ENCODE results near the gene ATG16L1. TPM values are rescaled to one million over a fixed set of nuclear protein-coding genes. Genes with fewer than 3 reads are reported as not detected.

ATG16L1 gene
- total and polyA plus RNA-seq, 2 donors (not counting 1 experiment from before 2014, with no cell fraction given) = 23.7 to 33.7 TPM

DNA sequence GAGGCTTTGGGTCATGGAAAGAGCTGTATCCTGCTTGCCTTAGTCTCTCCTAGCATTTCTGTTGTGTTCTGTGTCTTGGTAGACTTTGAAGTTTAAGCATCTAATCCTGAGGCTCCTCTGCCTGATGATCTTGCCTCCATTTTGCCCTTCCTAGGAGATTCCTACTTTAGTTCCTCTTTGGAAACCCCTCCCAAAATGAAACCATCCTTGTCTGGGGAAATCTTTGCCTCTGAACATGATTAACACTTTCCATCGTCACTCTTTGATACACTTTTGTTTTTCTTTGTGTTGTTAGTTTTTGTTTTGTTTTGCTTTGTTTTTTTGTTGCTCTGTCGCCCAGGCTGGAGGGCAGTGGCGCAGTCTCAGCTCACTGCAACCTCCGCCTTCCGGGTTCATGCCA lies 9.2 kb downstream of the ATG16L1 start:
- Histone ChIP-seq H3K36me3 (ENCODE audit: control insufficient read depth, insufficient read depth, low read length) (peaks cover 10% of the 10 kb centered on the region), H3K79me2 (ENCODE audit: control insufficient read depth, insufficient read depth, low read length) (peaks cover 4% of the 10 kb centered on the region)

DNA sequence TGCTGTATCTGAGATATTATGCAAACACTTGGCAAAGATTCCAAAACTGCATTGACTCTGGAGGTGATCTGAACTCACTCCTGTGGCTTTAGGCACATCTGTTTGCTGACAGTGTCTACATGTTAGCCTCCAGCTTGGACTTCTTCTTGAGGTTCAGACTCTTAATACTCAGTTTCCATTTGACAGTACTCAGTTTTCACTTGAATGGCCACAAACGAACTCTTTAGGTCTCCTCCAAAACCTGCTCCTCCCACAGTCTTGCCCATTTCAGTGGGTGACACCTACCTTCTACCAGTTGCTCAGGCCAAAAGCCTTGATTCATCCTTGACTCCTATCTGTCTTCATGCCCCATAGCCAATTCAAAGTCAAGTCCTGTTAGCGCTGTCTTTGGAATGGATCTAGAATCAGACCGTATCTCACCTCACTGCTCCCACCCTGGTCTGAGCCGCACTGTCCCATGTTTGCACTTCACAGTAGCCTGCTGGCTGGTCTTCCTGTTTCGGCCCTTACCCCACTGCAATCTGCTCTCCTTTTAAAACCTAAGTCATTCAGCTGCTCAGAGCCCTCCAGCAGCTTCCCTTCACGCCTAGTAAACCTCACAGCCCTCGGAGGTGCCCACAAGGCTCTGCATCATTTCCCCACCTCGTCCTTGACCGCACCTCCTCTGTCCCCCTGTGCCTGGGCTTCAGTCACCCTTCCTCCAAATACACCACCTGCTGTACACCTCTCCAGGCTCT lies 10.5 kb downstream of the ATG16L1 start:
- no peak overlapping the region for H3K9ac ChIP-seq (ENCODE audit: insufficient read depth, low read length)
- TF ChIP-seq, protein P1, sequence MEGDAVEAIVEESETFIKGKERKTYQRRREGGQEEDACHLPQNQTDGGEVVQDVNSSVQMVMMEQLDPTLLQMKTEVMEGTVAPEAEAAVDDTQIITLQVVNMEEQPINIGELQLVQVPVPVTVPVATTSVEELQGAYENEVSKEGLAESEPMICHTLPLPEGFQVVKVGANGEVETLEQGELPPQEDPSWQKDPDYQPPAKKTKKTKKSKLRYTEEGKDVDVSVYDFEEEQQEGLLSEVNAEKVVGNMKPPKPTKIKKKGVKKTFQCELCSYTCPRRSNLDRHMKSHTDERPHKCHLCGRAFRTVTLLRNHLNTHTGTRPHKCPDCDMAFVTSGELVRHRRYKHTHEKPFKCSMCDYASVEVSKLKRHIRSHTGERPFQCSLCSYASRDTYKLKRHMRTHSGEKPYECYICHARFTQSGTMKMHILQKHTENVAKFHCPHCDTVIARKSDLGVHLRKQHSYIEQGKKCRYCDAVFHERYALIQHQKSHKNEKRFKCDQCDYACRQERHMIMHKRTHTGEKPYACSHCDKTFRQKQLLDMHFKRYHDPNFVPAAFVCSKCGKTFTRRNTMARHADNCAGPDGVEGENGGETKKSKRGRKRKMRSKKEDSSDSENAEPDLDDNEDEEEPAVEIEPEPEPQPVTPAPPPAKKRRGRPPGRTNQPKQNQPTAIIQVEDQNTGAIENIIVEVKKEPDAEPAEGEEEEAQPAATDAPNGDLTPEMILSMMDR (conservative IDR thresholded peaks at IDR 0.05 in 1 of 2, IDR thresholded peaks at IDR 0.05 in 1 of 2; ENCODE audit: low read depth in 1 of 2, low read length in 2 of 2) = no peak
- TF ChIP-seq EZH2 (IDR thresholded peaks at IDR 0.05; ENCODE audit: low read length, missing control alignments) = no peak
- no peak for DNase-seq (ENCODE audit: low read depth in 2 of 2)
- no peaks in the 10 kb centered on the region for H3K4me1 ChIP-seq (ENCODE audit: control insufficient read depth, extremely low read depth, insufficient read depth, low read length)
- peaks cover 3% of the 10 kb centered on the region for H3K79me2 ChIP-seq (ENCODE audit: control insufficient read depth, insufficient read depth, low read length)
- no peaks in the 10 kb centered on the region for H3K9me3 ChIP-seq (ENCODE audit: control insufficient read depth, insufficient read depth, low read depth, low read length)
- H3K27me3 ChIP-seq (ENCODE audit: control insufficient read depth, insufficient read depth, low read length) = no peaks in the 10 kb centered on the region
- H3K4me2 ChIP-seq (ENCODE audit: extremely low read depth, insufficient read depth, low read length) = no peak overlapping the region
- H3K36me3 ChIP-seq (ENCODE audit: control insufficient read depth, insufficient read depth, low read length) = peaks cover 8% of the 10 kb centered on the region
- H3K4me3 ChIP-seq (replicated peaks in 1 of 4; ENCODE audit: control extremely low read depth in 1 of 4, insufficient read depth in 1 of 4, low read depth in 3 of 4, low read length in 4 of 4) = no peak overlapping the region
- H2AFZ ChIP-seq (ENCODE audit: low read length) = no peak overlapping the region
- H4K20me1 ChIP-seq (ENCODE audit: control insufficient read depth, extremely low read depth, insufficient read depth, low read length) = no peaks in the 10 kb centered on the region
- no peak overlapping the region for H3K27ac ChIP-seq (ENCODE audit: insufficient read depth, low read length)

More for the DNA sequence above, 9.2 kb downstream of the ATG16L1 start:
- Histone ChIP-seq H3K4me2 (ENCODE audit: extremely low read depth, insufficient read depth, low read length) (no peak overlapping the region), H3K9ac (ENCODE audit: insufficient read depth, low read length) (no peak overlapping the region), H4K20me1 (ENCODE audit: control insufficient read depth, extremely low read depth, insufficient read depth, low read length) (no peaks in the 10 kb centered on the region), H3K4me1 (ENCODE audit: control insufficient read depth, extremely low read depth, insufficient read depth, low read length) (no peaks in the 10 kb centered on the region), H3K27me3 (ENCODE audit: control insufficient read depth, insufficient read depth, low read length) (no peaks in the 10 kb centered on the region), H3K9me3 (ENCODE audit: control insufficient read depth, insufficient read depth, low read depth, low read length) (no peaks in the 10 kb centered on the region), H3K27ac (ENCODE audit: insufficient read depth, low read length) (no peak overlapping the region), H3K4me3 (replicated peaks in 1 of 4; ENCODE audit: control extremely low read depth in 1 of 4, insufficient read depth in 1 of 4, low read depth in 3 of 4, low read length in 4 of 4) (no peak overlapping the region), H2AFZ (ENCODE audit: low read length) (no peak overlapping the region)
- TF ChIP-seq, protein P1 (conservative IDR thresholded peaks at IDR 0.05 in 1 of 2, IDR thresholded peaks at IDR 0.05 in 1 of 2; ENCODE audit: low read depth in 1 of 2, low read length in 2 of 2) = no peak
- no peak for TF ChIP-seq EZH2 (IDR thresholded peaks at IDR 0.05; ENCODE audit: low read length, missing control alignments)
- no peak for DNase-seq (ENCODE audit: low read depth in 2 of 2)

DNA sequence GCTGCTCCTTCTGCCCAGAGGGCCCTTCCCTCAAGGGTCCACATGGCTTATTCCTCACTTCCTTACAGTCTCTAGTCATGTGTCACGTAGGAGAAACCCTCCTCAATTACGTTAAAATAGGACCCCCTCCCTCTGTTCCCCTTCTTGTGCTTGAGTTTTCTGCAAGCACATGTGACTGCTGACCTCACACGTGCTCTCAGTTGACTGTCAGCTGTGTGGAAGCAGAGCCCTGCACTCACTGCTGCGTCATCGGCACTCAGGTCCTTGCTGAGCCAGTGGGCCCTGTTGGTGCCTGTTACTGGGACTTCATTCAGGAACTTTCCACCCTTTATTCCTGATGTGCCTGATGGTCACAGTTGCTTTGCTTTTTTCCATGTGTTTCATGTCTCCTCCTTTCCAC lies 11.1 kb downstream of the ATG16L1 start:
- H3K4me1 ChIP-seq (ENCODE audit: control insufficient read depth, extremely low read depth, insufficient read depth, low read length) = no peaks in the 10 kb centered on the region
- no peak overlapping the region for H3K4me2 ChIP-seq (ENCODE audit: extremely low read depth, insufficient read depth, low read length)
- H2AFZ ChIP-seq (ENCODE audit: low read length) = no peak overlapping the region
- no peaks in the 10 kb centered on the region for H3K27me3 ChIP-seq (ENCODE audit: control insufficient read depth, insufficient read depth, low read length)
- peaks cover 8% of the 10 kb centered on the region for H3K36me3 ChIP-seq (ENCODE audit: control insufficient read depth, insufficient read depth, low read length)
- no peak overlapping the region for H3K9ac ChIP-seq (ENCODE audit: insufficient read depth, low read length)
- H3K79me2 ChIP-seq (ENCODE audit: control insufficient read depth, insufficient read depth, low read length) = peaks cover 3% of the 10 kb centered on the region
- no peak overlapping the region for H3K4me3 ChIP-seq (replicated peaks in 1 of 4; ENCODE audit: control extremely low read depth in 1 of 4, insufficient read depth in 1 of 4, low read depth in 3 of 4, low read length in 4 of 4)
- TF ChIP-seq, protein P1 (conservative IDR thresholded peaks at IDR 0.05 in 1 of 2, IDR thresholded peaks at IDR 0.05 in 1 of 2; ENCODE audit: low read depth in 1 of 2, low read length in 2 of 2) = no peak
- no peak for TF ChIP-seq EZH2 (IDR thresholded peaks at IDR 0.05; ENCODE audit: low read length, missing control alignments)
- DNase-seq (ENCODE audit: low read depth in 2 of 2) = no peak
- no peaks in the 10 kb centered on the region for H3K9me3 ChIP-seq (ENCODE audit: control insufficient read depth, insufficient read depth, low read depth, low read length)
- H4K20me1 ChIP-seq (ENCODE audit: control insufficient read depth, extremely low read depth, insufficient read depth, low read length) = no peaks in the 10 kb centered on the region
- H3K27ac ChIP-seq (ENCODE audit: insufficient read depth, low read length) = no peak overlapping the region

Measured in fibroblast of lung (primary cell).